Mucosa of descending colon (tissue), 3 donors: ENCODE results near the gene PACS2. TPM values are rescaled to one million over a fixed set of nuclear protein-coding genes. Genes with fewer than 3 reads are reported as not detected.

Source experiments
- ATAC-seq: fragments of 200-7000 bp; cut with Tn5 transposase; one replicate; pipeline ENCODE4 v1.9.1; 2020; ENCODE audit warnings: mild to moderate bottlenecking, moderate library complexity
- DNase-seq, 3 donors: peaks; one replicate each; pipeline ENCODE4 v3.0.0-alpha.2; 2020
- H3K36me3 ChIP-seq: fragments of 200-600 bp; one replicate; pipeline ENCODE4 v1.8.0; 2021; ENCODE audit warnings: low read depth, mild to moderate bottlenecking
- H3K4me1 ChIP-seq: fragments of 200-600 bp; one replicate; pipeline ENCODE4 v1.8.0; 2021; ENCODE audit warnings: low read depth, mild to moderate bottlenecking
- H3K4me3 ChIP-seq: fragments of 200-600 bp; one replicate; pipeline ENCODE4 v1.8.0; 2021; ENCODE audit warnings: mild to moderate bottlenecking
- H3K9me3 ChIP-seq: fragments of 200-600 bp; one replicate; pipeline ENCODE4 v1.8.0; 2021; ENCODE audit warnings: mild to moderate bottlenecking
- intact Hi-C, 2 donors: fragments of 100-400 bp; cut with DNase I in 1 of 2; cut with micrococcal nuclease in 1 of 2; formaldehyde crosslinking; loops; one replicate each; pipeline versions ENCODE4 v1.11.0 to v1.11.1; 2022; cut with DNase I, micrococcal nuclease
- total RNA-seq, 3 donors: library from RNA; stranded (reverse); fragmentation: NEBNext Ultra II Directional in 2 of 3; extraction: Animal tissue kit (Norgen Biotek cat#: 25700) in 2 of 3; gene quantifications; one replicate each; pipeline versions ENCODE4 v1.2.1 to v1.2.4, GENCODE V29; 2021 to 2023
- TF ChIP-seq, protein P1 (sequence below): fragments of 200-600 bp; IDR thresholded peaks from one replicate; pipeline ENCODE4 v1.8.0; 2022; ENCODE audit warnings: antibody characterized with exemption, mild to moderate bottlenecking
- donor health status: DM: no; HTN: no; CAD: no; lungs with moderate emphysema.
- donor health status: DM: no; HTN: no; CAD: no.
- donor health status: DM: no; HTN: yes; CAD: no.

PACS2 gene
- total RNA-seq, 3 donors from 2014 or later, result 71.7 to 84.3 (median 78.9) TPM

DNA sequence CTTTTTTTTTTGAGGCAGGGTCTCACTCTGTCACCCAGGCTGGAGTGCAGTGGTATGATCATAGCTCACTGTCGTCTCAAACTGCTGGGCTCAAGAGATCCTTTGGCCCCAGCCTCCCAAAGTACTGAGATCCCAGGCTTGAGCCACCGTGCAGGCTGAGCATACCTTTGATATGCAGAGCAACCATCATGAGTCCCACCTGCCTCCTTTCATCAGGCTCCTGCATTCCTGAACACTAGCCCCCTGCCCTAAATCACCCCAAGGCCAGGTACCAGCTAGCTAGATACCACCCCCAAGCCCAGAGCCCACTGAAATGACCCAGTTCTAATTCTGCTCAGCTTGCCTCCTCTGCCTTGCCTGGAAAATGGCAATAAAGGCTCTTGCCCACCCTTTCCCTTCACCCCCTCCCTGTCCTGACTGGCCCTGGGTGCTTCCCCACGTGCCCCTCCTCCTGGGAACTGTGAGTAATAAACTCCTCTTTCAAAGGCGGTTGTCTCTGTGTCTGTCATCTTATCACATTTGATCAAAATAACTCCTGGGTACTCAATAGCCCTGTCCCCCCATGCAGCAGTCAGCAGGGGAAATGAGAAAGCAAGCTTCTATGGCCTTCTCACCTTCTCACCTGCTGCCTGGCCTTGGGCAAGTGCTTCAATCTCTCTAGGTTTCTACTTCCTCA, 7.4 kb upstream of the PACS2 start:
- H3K4me3 ChIP-seq, result no peak overlapping the region
- H3K9me3 ChIP-seq, result no peaks in the 10 kb centered on the region
- intact Hi-C loops, result no loop called here
- no peak for ATAC-seq
- TF ChIP-seq, protein P1, sequence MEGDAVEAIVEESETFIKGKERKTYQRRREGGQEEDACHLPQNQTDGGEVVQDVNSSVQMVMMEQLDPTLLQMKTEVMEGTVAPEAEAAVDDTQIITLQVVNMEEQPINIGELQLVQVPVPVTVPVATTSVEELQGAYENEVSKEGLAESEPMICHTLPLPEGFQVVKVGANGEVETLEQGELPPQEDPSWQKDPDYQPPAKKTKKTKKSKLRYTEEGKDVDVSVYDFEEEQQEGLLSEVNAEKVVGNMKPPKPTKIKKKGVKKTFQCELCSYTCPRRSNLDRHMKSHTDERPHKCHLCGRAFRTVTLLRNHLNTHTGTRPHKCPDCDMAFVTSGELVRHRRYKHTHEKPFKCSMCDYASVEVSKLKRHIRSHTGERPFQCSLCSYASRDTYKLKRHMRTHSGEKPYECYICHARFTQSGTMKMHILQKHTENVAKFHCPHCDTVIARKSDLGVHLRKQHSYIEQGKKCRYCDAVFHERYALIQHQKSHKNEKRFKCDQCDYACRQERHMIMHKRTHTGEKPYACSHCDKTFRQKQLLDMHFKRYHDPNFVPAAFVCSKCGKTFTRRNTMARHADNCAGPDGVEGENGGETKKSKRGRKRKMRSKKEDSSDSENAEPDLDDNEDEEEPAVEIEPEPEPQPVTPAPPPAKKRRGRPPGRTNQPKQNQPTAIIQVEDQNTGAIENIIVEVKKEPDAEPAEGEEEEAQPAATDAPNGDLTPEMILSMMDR, result no peak
- no peaks in the 10 kb centered on the region for H3K36me3 ChIP-seq
- DNase-seq, result no peak
- H3K4me1 ChIP-seq, result no peaks in the 10 kb centered on the region

DNA sequence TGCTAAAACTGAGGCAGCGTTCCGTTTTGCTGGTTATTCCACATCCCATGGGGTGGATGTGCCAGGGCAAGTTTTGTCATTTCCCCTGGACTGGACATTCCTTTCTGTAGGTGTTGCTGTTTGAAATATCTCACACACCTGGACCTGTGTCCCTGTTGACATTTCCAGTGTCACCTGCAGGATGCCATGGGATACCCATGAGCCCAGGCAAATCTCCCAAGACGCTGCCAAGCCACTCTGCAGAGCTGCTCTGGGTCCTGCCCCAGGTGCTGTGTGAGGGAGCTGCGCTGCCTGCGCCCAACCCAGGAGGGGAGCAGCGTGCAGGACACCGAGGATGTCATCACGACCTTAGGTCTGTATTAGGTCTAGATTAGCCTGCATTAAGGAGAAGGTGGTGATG, 5.2 kb upstream of the PACS2 start:
- TF ChIP-seq, protein P1, result no peak
- Histone ChIP-seq H3K9me3 (no peaks in the 10 kb centered on the region), H3K36me3 (no peaks in the 10 kb centered on the region), H3K4me1 (peaks cover 4% of the 10 kb centered on the region), H3K4me3 (no peak overlapping the region)
- no peak for ATAC-seq
- intact Hi-C loops, result no loop called here
- DNase-seq, result no peak

DNA sequence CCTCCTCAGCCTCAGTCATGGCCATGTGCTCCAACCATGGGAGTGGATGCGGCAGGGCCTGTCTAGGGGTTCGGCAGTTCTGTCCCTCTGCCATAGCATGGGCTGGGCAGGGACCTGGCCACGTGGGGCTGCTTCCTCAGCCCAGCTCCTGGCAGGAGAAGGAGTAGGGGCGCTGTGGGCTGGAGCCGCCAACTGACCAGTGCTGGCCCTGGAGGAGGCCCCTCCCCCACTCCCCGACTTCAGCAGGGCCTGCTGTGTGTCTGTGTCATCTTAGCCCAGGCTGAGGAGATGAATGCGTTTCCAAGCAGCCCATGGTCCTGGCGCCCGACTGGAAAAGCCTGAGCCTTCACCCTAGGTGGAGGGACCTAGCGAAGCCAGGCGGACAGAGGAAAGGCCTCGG, 2.7 kb upstream of the PACS2 start:
- DNase-seq (no peak), ATAC-seq (no peak)
- Histone ChIP-seq H3K4me1 (peaks cover 11% of the 10 kb centered on the region), H3K36me3 (no peaks in the 10 kb centered on the region), H3K4me3 (no peak overlapping the region), H3K9me3 (no peaks in the 10 kb centered on the region)
- TF ChIP-seq, protein P1, result no peak
- intact Hi-C loops, result no loop called here

DNA sequence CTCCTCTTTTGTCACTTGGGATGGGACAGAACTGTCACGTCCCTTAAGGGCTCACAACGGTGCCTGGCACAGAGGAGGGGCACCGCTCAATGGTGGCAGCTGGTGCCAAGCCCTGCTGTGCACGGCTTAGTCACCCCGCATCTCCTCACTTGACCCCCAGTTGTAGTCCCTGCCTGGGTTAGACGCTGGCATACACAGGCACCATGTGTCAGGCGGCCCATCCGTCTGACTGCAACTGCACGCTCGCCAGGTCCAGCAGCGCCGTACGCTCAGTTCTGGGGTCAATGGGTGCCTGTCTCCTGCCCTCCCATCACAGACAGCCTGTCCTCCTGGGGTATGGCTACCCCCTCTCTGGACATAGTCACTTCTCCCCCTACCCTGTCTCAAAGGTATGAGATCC, 1.6 kb upstream of the PACS2 start:
- H3K4me1 ChIP-seq, result peaks cover 14% of the 10 kb centered on the region
- H3K36me3 ChIP-seq, result no peaks in the 10 kb centered on the region
- DNase-seq (no peak), ATAC-seq (no peak)
- intact Hi-C loops, result no loop called here
- no peaks in the 10 kb centered on the region for H3K9me3 ChIP-seq
- TF ChIP-seq, protein P1, result no peak
- no peak overlapping the region for H3K4me3 ChIP-seq

DNA sequence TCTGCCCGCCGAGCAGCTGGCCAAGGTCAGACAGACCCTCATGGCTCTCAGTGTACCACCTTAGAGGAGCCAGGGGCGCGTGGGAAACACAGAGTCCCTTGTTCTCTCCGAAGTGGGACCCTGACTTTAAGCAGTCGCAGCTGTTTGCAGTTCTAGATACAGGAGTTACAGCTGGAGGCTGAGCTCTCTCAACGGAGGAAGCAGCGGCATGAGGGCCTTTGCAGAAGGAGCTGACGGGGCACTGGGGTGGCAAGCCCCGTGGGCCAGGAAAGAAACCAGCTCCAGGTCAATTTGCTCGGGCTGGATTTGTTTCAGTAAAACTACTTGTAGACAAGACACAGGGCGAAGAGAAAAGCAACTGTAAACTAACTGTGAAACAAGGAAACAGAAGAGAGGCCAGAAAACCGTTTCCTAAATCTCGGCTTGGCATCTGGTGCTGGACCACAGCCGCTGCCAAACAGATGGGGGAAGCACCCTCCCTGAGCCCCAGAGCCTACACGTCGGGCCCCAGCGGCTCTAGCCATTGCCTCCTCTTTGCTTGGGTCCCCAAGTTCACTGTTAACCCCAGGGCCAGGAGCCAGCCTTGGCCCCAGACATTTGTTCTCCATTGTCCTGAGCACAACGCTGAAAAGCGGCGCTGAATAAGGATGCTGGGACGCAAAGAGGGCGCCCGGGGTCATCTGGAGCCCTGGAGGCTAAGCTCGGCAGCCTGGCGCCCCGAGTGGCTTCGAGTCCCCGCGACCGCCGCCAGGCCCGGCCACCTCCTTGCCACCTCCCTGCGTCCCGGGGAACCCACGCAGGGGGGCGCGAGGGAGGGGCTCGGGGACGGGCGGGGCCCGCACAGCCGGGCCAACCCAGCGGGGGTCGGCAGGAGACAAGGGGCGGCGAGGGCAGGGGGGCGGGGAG, 914 bp upstream of the PACS2 start:
- peak overlapping the region; percentile 28 for H3K4me3 ChIP-seq
- DNase-seq (peak in 1 of 3 donors; percentile 51), ATAC-seq (peak; percentile 20)
- H3K36me3 ChIP-seq, result no peaks in the 10 kb centered on the region
- intact Hi-C loops, result no loop called here
- H3K4me1 ChIP-seq, result peaks cover 14% of the 10 kb centered on the region
- TF ChIP-seq, protein P1, result no peak
- H3K9me3 ChIP-seq, result no peaks in the 10 kb centered on the region
